PC-9 (cell line): ENCODE results near the gene FBXO34. TPM values are rescaled to one million over a fixed set of nuclear protein-coding genes. Genes with fewer than 3 reads are reported as not detected.
"Not testable (repeated sequence)": the region's sequence is repeated elsewhere in the genome, so short reads cannot be mapped to it uniquely, and the experiment has no call there.

Experiments used
- BruUV-seq: library from RNA; stranded (reverse); fragments of 400-500 nt; replicated peaks from 2 replicates; lab custom pipeline; 2021; lab: Mats Ljungman, UMichigan
- CTCF ChIA-PET: fragments of 300-600 bp; sonication (Branson Sonifier 250); formaldehyde crosslinking; loops from one replicate; lab custom pipeline; 2022; ENCODE audit warnings: antibody characterized with exemption; lab: Charles Lee
- POLR2A ChIA-PET: fragments of 300-600 bp; sonication (Branson Sonifier 250); formaldehyde crosslinking; loops from one replicate; lab custom pipeline; 2022; ENCODE audit warnings: antibody characterized with exemption; ENCODE audit not compliant: unreplicated experiment; lab: Charles Lee
- DNase-seq, 2 experiments: peaks; one replicate each; pipeline versions ENCODE4 v3.0.0 to v3.0.0-alpha.2; 2015 to 2022; ENCODE audit warnings: mixed read lengths in 1 of 2
- H2AFZ ChIP-seq: fragments of 200-600 bp; sonication (generic); 2 replicates; pipeline ENCODE4 v1.8.1; 2017; ENCODE audit warnings: antibody characterized with exemption
- H3F3A ChIP-seq: fragments of 200-600 bp; sonication (generic); 2 replicates; pipeline ENCODE4 v1.8.1; 2017; ENCODE audit warnings: antibody characterized with exemption, mild to moderate bottlenecking, low read depth; ENCODE audit not compliant: insufficient read depth
- H3K27ac ChIP-seq: fragments of 200-600 bp; sonication (generic); 2 replicates; pipeline ENCODE4 v1.6.1; 2016; ENCODE audit warnings: mixed run types
- H3K27me3 ChIP-seq: fragments of 200-600 bp; sonication (generic); 2 replicates; pipeline ENCODE4 v1.6.1; 2016; ENCODE audit warnings: low read depth, mixed run types; ENCODE audit not compliant: insufficient read depth
- H3K36me3 ChIP-seq: fragments of 200-600 bp; sonication (generic); 2 replicates; pipeline ENCODE4 v1.6.1; 2016; ENCODE audit warnings: low read depth, mixed run types
- H3K4me1 ChIP-seq: fragments of 200-600 bp; sonication (generic); replicated peaks from 2 replicates; pipeline ENCODE4 v1.6.1; 2016; ENCODE audit warnings: mixed run types; ENCODE audit not compliant: insufficient read depth
- H3K4me2 ChIP-seq: fragments of 200-600 bp; sonication (generic); 2 replicates; pipeline ENCODE4 v1.6.1; 2017; ENCODE audit warnings: mixed run types
- H3K4me3 ChIP-seq: fragments of 200-600 bp; sonication (generic); 2 replicates; pipeline ENCODE4 v1.6.1; 2016; ENCODE audit warnings: mixed run types
- H3K79me2 ChIP-seq: fragments of 200-600 bp; sonication (generic); 2 replicates; pipeline ENCODE4 v1.6.1; 2017; ENCODE audit warnings: low read depth, mixed run types
- H3K9me2 ChIP-seq: fragments of 200-600 bp; sonication (generic); 2 replicates; pipeline ENCODE4 v1.8.1; 2017; ENCODE audit warnings: mild to moderate bottlenecking; ENCODE audit not compliant: insufficient read depth
- H3K9me3 ChIP-seq: fragments of 200-600 bp; sonication (generic); 2 replicates; pipeline ENCODE4 v1.8.1; 2016; ENCODE audit warnings: low read depth; ENCODE audit not compliant: insufficient read depth
- H4K20me1 ChIP-seq: fragments of 200-600 bp; sonication (generic); 2 replicates; pipeline ENCODE4 v1.8.1; 2017; ENCODE audit not compliant: insufficient read depth
- EZH2 ChIP-seq: fragments of 200-600 bp; sonication (generic); IDR thresholded peaks from 2 replicates; pipeline ENCODE4 v1.8.0; 2017; ENCODE audit warnings: antibody characterized with exemption, low read depth
- intact Hi-C: fragments of 100-400 bp; cut with micrococcal nuclease; formaldehyde crosslinking; loops from one replicate; pipeline ENCODE4 v1.10.0; 2022; ENCODE audit not compliant: unreplicated experiment
- total RNA-seq: library from RNA; stranded (reverse); gene quantifications from 2 replicates; pipeline ENCODE4 v1.2.3, GENCODE V29; 2021
- TF ChIP-seq, protein P1 (sequence below): fragments of 200-600 bp; sonication (generic); conservative IDR thresholded peaks from 2 replicates; pipeline ENCODE4 v1.6.1; 2017; ENCODE audit warnings: mixed run types, antibody characterized with exemption, mild to moderate bottlenecking, moderate library complexity

FBXO34 gene
- total RNA-seq, 1 experiment from 2014 or later: 32.8 TPM

DNA sequence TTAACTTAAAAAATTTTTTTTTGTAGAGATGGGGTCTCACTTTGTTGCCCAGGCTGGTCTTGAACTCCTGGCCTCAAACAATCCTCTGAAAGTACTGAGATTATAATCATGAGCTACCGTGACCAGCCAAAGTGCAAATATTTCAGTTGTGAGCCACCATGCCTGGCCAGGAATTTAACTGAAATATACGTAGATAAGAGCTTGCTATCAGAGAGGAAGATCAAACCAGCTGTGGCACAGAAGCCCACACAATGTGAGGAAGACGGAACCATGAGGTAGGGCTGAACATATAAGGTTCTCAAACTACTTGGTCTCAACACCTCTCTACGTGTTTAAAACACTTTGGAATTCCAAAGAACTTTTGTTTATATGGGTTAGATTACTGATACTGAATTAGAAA lies 111.3 kb downstream of the FBXO34 start:
- intact Hi-C loops: no loop called here
- Histone ChIP-seq H3K79me2 (no peaks in the 10 kb centered on the region), H3K9me2 (no peaks in the 10 kb centered on the region), H3K4me1 (0 out of 2 replicates have a peak, but pooled peaks cover 13% of the 10 kb centered on the region), H3K27ac (no peak overlapping the region), H3F3A (peaks cover 14% of the 10 kb centered on the region; the same call in 1 of the 2 replicates), H3K36me3 (peaks cover 7% of the 10 kb centered on the region; the same call in 1 of the 2 replicates), H3K27me3 (no peaks in the 10 kb centered on the region), H2AFZ (no peak overlapping the region), H3K4me3 (no peak overlapping the region), H4K20me1 (0 out of 2 replicates have a peak, but pooled peaks cover 4% of the 10 kb centered on the region), H3K9me3 (no peaks in the 10 kb centered on the region), H3K4me2 (no peak overlapping the region)
- BruUV-seq: no TSS peak
- TF ChIP-seq EZH2: no peak
- TF ChIP-seq, protein P1, sequence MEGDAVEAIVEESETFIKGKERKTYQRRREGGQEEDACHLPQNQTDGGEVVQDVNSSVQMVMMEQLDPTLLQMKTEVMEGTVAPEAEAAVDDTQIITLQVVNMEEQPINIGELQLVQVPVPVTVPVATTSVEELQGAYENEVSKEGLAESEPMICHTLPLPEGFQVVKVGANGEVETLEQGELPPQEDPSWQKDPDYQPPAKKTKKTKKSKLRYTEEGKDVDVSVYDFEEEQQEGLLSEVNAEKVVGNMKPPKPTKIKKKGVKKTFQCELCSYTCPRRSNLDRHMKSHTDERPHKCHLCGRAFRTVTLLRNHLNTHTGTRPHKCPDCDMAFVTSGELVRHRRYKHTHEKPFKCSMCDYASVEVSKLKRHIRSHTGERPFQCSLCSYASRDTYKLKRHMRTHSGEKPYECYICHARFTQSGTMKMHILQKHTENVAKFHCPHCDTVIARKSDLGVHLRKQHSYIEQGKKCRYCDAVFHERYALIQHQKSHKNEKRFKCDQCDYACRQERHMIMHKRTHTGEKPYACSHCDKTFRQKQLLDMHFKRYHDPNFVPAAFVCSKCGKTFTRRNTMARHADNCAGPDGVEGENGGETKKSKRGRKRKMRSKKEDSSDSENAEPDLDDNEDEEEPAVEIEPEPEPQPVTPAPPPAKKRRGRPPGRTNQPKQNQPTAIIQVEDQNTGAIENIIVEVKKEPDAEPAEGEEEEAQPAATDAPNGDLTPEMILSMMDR: no peak
- CTCF ChIA-PET: no interaction called here
- no peak for DNase-seq
- POLR2A ChIA-PET: no interaction called here

DNA sequence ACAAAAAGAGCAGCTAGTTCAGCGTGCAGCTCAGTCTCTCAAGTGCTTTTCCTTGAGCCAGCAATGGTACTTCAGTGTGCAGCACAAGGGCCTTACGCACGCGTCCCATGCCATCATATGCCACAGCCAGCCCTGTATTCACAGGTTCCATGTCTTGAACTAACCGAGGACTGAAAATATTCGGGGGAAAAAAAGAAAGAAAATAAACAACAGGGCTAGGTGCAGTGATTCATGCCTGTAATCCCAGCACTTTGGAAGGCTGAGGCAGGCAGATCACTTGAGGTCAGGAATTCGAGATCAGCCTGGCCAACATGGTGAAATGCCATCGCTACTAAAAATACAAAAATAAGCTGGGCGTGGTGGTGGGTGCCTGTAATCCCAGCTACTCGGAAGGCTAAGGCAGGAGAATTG lies 111.8 kb downstream of the FBXO34 start:
- H3K9me2 ChIP-seq, H3K36me3 ChIP-seq, H3K9me3 ChIP-seq, H3K4me2 ChIP-seq, BruUV-seq, H3K27me3 ChIP-seq, DNase-seq, CTCF ChIA-PET, H3K79me2 ChIP-seq, H3K4me3 ChIP-seq, intact Hi-C loops, H4K20me1 ChIP-seq, H3K27ac ChIP-seq, H2AFZ ChIP-seq: not testable (repeated sequence)
- 0 out of 2 replicates have a peak, but pooled peaks cover 13% of the 10 kb centered on the region for H3K4me1 ChIP-seq
- H3F3A ChIP-seq: peaks cover 14% of the 10 kb centered on the region; the same call in 1 of the 2 replicates
- POLR2A ChIA-PET: interaction anchor here (0.9 kb wide), 1 partner anchor 49 kb away, joined by 8 read pairs; no protein-coding TSS in a partner anchor

DNA sequence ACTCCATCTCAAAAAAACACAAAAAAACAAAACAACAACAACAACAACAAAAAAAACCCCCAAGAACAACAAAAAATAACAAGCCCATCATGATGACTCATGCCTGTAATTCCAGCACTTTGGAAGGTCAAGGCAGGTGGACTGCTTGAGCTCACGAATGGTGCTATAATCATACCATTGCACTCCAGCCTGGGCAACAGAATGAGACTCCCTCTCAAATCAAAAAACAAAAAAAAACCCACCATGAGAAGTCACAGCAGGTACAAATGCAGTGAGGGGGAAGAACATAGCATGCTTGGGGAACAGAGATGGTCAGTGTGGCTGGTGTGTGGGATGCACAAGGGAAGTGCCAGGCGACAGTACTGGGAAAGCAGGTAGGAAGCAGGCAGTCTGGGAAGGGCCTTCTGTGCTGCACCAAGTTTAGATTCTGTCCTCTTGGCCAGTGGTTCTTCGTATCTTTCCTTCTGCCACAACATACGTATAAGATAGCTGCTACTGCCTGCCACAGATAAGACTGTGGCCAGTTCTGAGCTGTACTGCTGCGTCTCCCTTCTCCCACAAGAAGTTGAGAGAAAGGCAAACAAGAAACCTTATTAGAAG lies 112.4 kb downstream of the FBXO34 start:
- no TSS peak for BruUV-seq
- intact Hi-C loops: no loop called here
- no peak overlapping the region for H3K27ac ChIP-seq
- no peak for DNase-seq
- no peaks in the 10 kb centered on the region for H3K27me3 ChIP-seq
- no peak overlapping the region for H3K4me2 ChIP-seq
- no peak overlapping the region for H3K4me3 ChIP-seq
- H3K79me2 ChIP-seq: no peaks in the 10 kb centered on the region
- H4K20me1 ChIP-seq: 0 out of 2 replicates have a peak, but pooled peaks cover 4% of the 10 kb centered on the region
- 0 out of 2 replicates have a peak, but pooled peaks cover 13% of the 10 kb centered on the region for H3K4me1 ChIP-seq
- POLR2A ChIA-PET: interaction anchor here (0.9 kb wide), 1 partner anchor 49 kb away, joined by 8 read pairs; no protein-coding TSS in a partner anchor
- CTCF ChIA-PET: no interaction called here
- peaks cover 7% of the 10 kb centered on the region; the same call in 1 of the 2 replicates for H3K36me3 ChIP-seq
- H3F3A ChIP-seq: peaks cover 14% of the 10 kb centered on the region; the same call in 1 of the 2 replicates
- no peak for TF ChIP-seq EZH2
- TF ChIP-seq, protein P1: no peak
- H3K9me2 ChIP-seq: no peaks in the 10 kb centered on the region
- no peaks in the 10 kb centered on the region for H3K9me3 ChIP-seq
- H2AFZ ChIP-seq: no peak overlapping the region
